Measurements from ENCODE around the gene FANCF. TPM values are rescaled to one million over a fixed set of nuclear protein-coding genes. Genes with fewer than 3 reads are reported as not detected.
"Not testable (repeated sequence)": the region's sequence is repeated elsewhere in the genome, so short reads cannot be mapped to it uniquely, and the experiment has no call there.

The FANCF gene
- total RNA-seq, 4 donors from 2014 or later: 6.6 to 12.7 (median 9.2) TPM

- Histone ChIP-seq H3K4me1 (no peaks in the 10 kb centered on the region), H3K36me3 (no peaks in the 10 kb centered on the region), H3K4me3 (no peak overlapping the region), H3K27ac (no peak overlapping the region), H3K27me3 (no peaks in the 10 kb centered on the region), H3K9me3 (no peaks in the 10 kb centered on the region)
- no peak for DNase-seq (ENCODE audit: low spot score in 2 of 2)
- TF ChIP-seq EP300 (IDR thresholded peaks at IDR 0.05) (no peak), POLR2A (IDR thresholded peaks at IDR 0.05) (no peak), POLR2AphosphoS5 (IDR thresholded peaks at IDR 0.05) (no peak), CTCF (IDR thresholded peaks at IDR 0.05) (no peak)
Observed at GRCh38 chr11:22656130-22656529, 30.5 kb upstream of the FANCF start.

GRCh38 chr11:22652346-22652745, 26.7 kb upstream of the FANCF start:
- H3K4me1 ChIP-seq; H3K27me3 ChIP-seq; H3K36me3 ChIP-seq; DNase-seq (ENCODE audit: low spot score in 2 of 2); H3K27ac ChIP-seq; H3K9me3 ChIP-seq; H3K4me3 ChIP-seq: not testable (repeated sequence)
- WGBS: 81% methylated on average over 15 of the region's 15 CpGs

- Histone ChIP-seq H3K4me3 (no peak overlapping the region), H3K36me3 (no peaks in the 10 kb centered on the region), H3K4me1 (no peaks in the 10 kb centered on the region), H3K27me3 (no peaks in the 10 kb centered on the region), H3K9me3 (no peaks in the 10 kb centered on the region), H3K27ac (no peak overlapping the region)
- no peak for DNase-seq (ENCODE audit: low spot score in 2 of 2)
- TF ChIP-seq POLR2A (IDR thresholded peaks at IDR 0.05) (no peak), CTCF (IDR thresholded peaks at IDR 0.05) (no peak), POLR2AphosphoS5 (IDR thresholded peaks at IDR 0.05) (no peak), EP300 (IDR thresholded peaks at IDR 0.05) (no peak)
Observed at GRCh38 chr11:22641559-22641958, 15.9 kb upstream of the FANCF start.

- Histone ChIP-seq H3K4me3 (no peak overlapping the region), H3K9me3 (no peaks in the 10 kb centered on the region), H3K4me1 (no peaks in the 10 kb centered on the region), H3K36me3 (no peaks in the 10 kb centered on the region), H3K27me3 (no peaks in the 10 kb centered on the region), H3K27ac (no peak overlapping the region)
- TF ChIP-seq EP300 (IDR thresholded peaks at IDR 0.05): no peak
- TF ChIP-seq CTCF (IDR thresholded peaks at IDR 0.05): no peak
- TF ChIP-seq POLR2AphosphoS5 (IDR thresholded peaks at IDR 0.05): no peak
- TF ChIP-seq POLR2A (IDR thresholded peaks at IDR 0.05): no peak
- WGBS: 89% methylated on average over 2 of the region's 2 CpGs
- DNase-seq (ENCODE audit: low spot score in 2 of 2): no peak
Observed at GRCh38 chr11:22640862-22641261, 15.2 kb upstream of the FANCF start.

GRCh38 chr11:22635689-22636088, 10.1 kb upstream of the FANCF start:
- WGBS: 0% methylated on average over 1 of the region's 1 CpG
- TF ChIP-seq EP300 (IDR thresholded peaks at IDR 0.05) (no peak), CTCF (IDR thresholded peaks at IDR 0.05) (no peak), POLR2AphosphoS5 (IDR thresholded peaks at IDR 0.05) (no peak), POLR2A (IDR thresholded peaks at IDR 0.05) (no peak)

GRCh38 chr11:22634897-22635629, 9.4 kb upstream of the FANCF start:
- 78% methylated on average over 3 of the region's 3 CpGs for WGBS
- Histone ChIP-seq H3K9me3 (no peaks in the 10 kb centered on the region), H3K27ac (no peak overlapping the region), H3K36me3 (no peaks in the 10 kb centered on the region), H3K27me3 (no peaks in the 10 kb centered on the region), H3K4me1 (no peaks in the 10 kb centered on the region), H3K4me3 (no peak overlapping the region)
- no peak for DNase-seq (ENCODE audit: low spot score in 2 of 2)
- TF ChIP-seq EP300 (IDR thresholded peaks at IDR 0.05): no peak
- TF ChIP-seq POLR2AphosphoS5 (IDR thresholded peaks at IDR 0.05): no peak
- TF ChIP-seq CTCF (IDR thresholded peaks at IDR 0.05): no peak
- no peak for TF ChIP-seq POLR2A (IDR thresholded peaks at IDR 0.05)

More at GRCh38 chr11:22635689-22636088, 10.1 kb upstream of the FANCF start:
- H3K27ac ChIP-seq: no peak overlapping the region
- no peaks in the 10 kb centered on the region for H3K9me3 ChIP-seq
- no peak overlapping the region for H3K4me3 ChIP-seq
- H3K27me3 ChIP-seq: no peaks in the 10 kb centered on the region
- no peaks in the 10 kb centered on the region for H3K36me3 ChIP-seq
- no peaks in the 10 kb centered on the region for H3K4me1 ChIP-seq
- no peak for DNase-seq (ENCODE audit: low spot score in 2 of 2)

Measured in suprapubic skin (tissue), 4 donors.